NCI-H2107 (cell line): ENCODE results near the gene EPHX1.

Experiments used
- DNase-seq: peaks from one replicate; lab custom pipeline; 2025; lab: John Stamatoyannopoulos, UW

Gene EPHX1

DNA sequence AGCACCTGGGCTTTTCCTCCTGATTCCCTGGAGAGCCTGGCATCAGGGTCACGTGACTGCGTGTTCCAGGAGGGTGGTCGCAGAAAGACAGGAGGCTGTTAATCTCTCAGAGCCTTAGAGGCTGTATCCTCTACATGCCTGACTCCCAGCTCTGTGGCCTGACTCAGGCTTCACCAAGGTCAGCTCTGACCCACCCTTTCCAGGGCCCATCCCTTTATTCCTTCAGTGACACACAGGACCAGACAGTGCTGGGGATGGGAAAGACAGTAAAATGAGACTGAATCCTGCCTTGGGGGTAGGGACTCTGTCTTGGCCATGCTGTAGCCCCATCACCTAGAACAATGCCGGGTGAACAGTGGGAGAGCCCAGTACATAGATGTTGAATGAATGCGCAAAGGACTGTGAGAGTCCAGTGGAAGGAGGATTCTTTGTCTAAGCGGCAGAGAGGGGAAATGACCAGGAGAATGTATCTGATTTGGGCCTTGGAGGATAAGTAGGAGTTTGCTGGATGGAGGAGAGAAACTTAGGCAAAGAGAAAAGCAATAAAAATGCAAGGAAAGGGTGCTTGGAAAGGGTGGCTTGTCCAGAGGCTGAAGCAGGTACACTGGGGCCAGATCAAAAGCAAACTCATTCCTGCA lies 33.0 kb downstream of the EPHX1 start:
- DNase-seq, result no peak

DNA sequence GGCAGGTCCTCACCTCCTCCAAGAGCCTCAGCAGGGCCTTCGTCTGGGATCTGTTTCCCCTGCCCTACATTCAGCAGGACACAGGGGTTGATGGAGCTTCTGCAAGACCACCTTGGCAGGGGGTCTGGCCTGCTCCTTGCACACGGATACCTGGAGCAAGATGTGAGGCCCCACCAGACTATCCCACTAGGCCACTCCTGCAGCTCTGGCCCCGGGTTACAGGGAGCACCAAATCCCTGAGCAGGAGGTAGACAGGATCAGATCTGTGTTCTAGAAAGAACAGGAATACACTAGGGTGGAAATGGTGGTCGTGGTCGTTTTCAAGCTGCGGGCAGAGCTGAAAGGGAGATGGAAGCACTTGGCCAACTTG lies 33.5 kb downstream of the EPHX1 start:
- DNase-seq, result no peak

DNA sequence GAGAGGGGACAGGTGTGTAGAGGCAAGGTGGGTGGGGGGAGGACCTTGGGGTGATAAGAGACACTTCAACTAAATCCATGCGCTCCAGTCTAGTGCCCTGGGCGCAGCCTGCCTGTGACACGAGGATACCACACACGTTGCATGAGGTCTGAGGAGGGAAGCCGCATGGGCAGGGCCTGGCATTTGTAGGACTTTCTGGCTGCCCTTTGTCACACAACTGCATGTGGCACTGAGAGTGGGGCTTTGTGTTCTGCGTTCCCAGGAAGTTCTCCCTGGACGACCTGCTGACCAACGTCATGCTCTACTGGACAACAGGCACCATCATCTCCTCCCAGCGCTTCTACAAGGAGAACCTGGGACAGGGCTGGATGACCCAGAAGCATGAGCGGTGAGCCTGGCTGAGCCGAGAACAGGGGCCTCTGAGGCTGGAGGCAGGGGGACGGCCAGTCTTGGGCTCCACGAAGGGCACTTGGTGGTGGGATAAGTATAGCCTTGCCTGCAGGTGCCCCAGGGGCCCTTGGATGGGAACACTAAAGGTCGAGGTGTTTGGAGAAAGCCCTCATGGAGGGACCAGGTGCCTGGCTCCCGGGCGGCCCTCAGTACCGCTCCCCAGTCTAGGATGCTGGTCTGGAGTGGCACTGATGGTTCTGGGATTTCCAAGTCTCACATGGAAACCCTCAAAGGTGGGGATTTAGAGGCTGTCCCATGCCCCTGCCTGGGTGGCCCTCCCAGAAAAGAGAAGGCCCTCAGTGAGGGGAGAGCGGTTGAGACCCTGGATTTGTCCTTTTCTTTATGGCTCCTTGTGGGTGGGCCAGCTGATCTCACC lies 34.5 kb downstream of the EPHX1 start:
- DNase-seq, result no peak

DNA sequence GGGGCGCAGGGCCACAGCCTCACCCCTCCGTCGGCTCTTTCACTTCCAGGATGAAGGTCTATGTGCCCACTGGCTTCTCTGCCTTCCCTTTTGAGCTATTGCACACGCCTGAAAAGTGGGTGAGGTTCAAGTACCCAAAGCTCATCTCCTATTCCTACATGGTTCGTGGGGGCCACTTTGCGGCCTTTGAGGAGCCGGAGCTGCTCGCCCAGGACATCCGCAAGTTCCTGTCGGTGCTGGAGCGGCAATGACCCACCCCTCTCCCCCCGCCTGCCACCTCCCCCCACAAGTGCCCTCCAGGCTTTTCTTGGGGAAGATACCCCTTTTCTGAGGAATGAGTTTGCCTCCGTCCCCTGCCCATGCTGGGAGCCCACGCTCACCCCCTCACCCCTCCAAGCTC lies 35.2 kb downstream of the EPHX1 start:
- DNase-seq, result no peak

- DNase-seq, result peak; percentile 53
These were observed 35.8 kb downstream of the EPHX1 start for GRCh38 chr1:225845571-225846259.

DNA sequence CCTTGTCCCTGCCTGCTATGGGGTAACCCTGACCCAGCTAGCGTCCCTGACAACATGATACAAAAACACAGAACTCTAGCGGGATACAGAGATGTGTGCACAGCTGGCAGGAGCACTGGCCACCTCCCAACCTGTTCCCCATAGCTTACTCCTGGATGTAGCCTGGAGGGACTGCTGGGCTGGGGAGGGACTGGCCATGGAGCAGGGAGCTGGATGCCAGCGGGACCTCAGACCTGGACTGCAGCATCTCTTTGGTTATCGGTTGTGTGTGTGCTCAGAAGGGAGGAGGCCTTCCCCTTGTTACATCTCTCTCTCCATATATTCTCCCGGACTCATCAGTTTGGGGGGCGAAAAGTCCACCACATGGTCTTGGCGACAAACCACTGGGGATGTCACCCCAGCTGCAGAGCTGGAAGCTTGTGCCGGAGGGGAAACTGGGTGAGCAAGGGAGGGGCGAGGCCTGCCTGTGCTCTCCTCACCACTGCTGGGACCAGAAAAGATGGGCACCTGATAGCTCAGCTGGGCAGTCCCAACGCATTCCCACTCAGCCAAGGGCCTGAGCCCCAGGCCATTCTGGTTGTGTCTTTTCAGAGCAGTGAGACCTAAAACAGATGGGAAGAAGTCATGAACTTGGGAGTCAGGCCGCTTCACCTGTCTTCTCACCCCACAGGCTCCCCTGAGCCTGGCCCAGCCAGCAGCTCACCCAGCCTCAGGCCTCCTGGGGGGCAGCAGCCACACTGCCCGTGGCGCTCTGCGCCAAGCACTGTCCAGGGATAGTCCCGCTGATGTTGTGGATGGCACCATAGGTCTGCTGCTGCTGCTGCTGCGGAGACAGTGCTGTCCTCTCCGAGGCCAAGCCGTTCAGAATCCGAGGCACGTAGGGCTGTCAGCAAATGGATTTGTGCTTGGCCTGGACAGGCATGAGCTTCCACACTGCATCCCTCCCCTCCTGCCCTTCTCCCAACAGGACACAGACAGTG lies 36.7 kb downstream of the EPHX1 start:
- no peak for DNase-seq

DNA sequence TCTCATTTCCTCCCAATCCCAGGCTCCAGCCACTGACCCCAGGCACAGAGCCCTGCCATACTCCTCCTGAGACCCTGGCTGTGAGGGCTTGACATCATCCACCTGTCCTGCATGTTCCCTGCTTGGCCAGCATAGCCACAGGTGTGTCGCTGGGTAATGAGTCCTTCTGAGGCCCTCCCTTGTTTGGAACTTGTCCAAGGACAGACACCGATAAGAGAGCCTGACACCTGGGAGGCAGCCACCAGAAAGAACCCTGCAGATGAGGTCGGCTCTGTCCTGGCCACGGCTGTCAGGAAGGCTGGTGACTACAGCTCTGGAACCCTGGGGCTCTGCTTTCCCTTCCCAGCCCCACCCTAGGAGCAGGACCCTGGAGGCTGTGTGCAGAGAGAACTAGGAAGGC lies 37.7 kb downstream of the EPHX1 start:
- DNase-seq, result peak; percentile 75

GRCh38 chr1:225848030-225848955 lies 38.4 kb downstream of the EPHX1 start:
- DNase-seq, result no peak

- no peak for DNase-seq
These were observed 40.0 kb downstream of the EPHX1 start for GRCh38 chr1:225849925-225850324.

GRCh38 chr1:225850370-225850769 lies 40.4 kb downstream of the EPHX1 start:
- DNase-seq, result no peak

DNA sequence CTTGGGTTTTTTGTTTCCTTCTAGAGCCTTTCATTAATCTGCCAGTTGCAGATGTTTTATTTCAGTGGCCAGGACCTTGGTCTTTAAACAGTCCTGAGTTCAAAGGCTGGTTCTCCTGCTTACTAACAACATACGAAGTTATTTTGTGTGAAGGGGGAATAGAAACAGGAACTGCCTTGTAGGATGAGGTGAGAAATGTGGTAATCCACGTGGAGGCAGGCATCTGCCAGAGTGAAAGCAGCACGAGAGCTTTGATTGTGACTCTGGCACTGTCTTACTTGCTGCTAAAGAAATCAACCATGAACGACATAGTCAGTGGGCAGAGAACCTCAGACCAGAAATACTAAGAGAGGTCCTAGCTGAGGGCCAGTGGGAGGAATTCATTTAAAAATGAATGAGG lies 41.9 kb downstream of the EPHX1 start:
- DNase-seq, result no peak

- DNase-seq, result no peak
These were observed 42.6 kb downstream of the EPHX1 start for GRCh38 chr1:225852413-225853124.

DNA sequence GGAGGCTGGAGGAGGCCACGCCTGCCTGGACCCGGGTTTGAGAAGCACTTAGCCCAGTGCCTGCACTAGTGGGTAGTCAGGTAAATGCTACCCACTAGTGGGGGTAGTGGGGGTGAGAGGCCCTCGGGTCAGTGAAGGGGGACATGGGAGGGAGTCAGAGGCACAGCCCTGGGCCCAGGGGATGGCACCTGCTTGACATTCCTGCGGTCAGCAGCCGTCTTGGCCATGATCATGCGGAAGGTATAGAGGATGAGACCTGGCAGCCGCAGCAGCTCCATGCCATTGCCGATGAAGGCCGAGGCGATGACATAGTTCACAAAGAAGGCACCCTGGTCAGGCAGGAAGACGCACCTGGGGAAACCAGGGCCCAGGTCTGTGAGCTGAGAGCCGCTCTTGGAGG lies 43.5 kb downstream of the EPHX1 start:
- DNase-seq, result no peak

DNA sequence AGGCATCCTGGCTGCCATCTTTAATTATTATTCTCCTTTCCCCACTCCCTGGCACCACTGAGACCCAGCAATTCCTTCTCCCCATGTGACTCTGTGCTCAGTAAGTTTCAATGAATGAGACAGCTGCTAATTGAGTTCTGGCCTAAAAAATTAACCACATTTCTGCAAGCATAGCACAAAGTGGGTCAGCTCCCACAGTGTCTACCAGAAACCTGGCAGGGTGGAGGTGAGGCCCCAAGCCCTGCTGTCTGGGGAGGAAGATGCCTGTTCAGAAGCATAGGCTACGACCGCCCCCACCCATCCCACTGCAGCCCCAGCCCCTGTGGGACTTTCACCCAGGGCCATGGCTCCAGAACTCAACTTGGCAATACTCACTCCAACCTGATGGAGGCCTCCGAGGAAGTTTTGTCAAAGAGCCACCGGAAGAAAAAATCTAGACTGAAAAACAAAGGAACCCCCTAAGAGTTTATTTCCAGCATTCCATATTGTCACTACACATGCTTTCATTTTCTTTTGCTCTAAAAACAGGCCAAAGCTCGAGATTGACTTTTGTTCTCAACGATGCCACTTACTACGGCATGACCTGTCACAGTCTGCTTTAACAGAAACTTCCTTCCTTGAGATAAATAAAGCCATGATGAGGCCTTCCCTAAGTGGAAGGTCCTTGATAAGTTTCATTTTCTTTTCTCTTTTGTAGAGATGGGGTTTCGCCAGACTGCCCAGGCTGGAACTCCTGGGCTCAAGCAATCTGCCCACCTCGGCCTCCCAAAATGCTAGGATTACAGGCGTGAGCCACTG lies 45.8 kb downstream of the EPHX1 start:
- DNase-seq, result no peak

DNA sequence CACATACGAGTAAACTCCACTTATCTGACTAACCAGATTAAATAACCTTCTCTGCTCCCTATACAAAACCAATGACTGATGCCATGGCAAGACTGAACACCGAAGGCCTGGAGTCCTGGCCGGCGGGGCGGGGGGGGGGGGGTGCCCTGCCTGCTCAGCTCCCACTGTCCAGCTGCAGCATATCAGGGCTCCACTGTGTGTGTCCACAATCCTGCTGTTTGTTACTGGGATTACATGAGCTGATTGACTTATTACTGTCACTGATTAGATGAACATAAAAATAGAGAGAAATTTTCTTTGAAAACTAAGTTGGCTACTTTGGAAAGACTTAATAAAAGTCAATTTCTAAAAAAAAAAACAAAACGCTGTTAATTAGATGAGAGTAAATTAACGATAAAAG lies 47.3 kb downstream of the EPHX1 start:
- DNase-seq, result no peak

- no peak for DNase-seq
These were observed 49.2 kb downstream of the EPHX1 start for GRCh38 chr1:225859151-225859550.

GRCh38 chr1:225860107-225860506 lies 50.2 kb downstream of the EPHX1 start:
- no peak for DNase-seq

DNA sequence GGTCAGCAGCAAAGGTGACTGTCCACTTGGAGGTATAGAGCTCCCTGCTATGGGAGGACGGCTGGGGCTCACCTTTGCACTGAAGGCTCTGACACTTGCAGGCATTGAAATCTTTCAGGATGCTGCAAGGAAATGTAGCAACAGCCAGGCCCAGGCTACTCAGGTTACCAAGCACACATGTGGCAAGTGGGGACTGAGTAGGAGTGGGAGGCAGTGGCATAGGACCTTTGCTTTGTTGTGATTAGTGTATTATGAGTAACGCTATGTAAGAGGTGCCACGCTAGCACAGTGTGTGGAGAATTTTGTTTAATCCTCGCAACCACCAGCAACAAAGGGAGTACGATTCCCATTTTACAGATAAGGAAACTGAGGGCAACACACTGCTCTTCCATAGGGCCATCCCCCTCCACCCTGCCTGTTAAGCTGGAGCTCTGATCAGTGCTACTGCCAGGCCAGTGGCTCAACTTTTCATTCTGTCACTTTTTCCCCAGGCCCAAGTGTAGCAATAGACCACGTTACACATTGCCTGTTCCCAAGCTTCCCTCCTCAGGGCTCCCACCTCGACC lies 51.0 kb downstream of the EPHX1 start:
- DNase-seq, result no peak
